HL-60 (cell line): ENCODE measurements around the gene CD34.

Source experiments
- DNase-seq, 2 experiments: peaks; one replicate each; pipeline ENCODE4 v3.0.0-alpha.2; 2010 to 2020; ENCODE audit warnings: low read depth in 1 of 2, low spot score in 1 of 2
- H3K27ac ChIP-seq: fragments of 250-450 bp; sonication (Bioruptor Pico); replicated peaks from 2 replicates; pipeline ENCODE4 v1.5.1; 2020; ENCODE audit warnings: mild to moderate bottlenecking, moderate library complexity
- H3K27me3 ChIP-seq: fragments of 250-450 bp; sonication (Bioruptor Pico); 2 replicates; pipeline ENCODE4 v1.5.1; 2021; ENCODE audit warnings: mild to moderate bottlenecking, moderate library complexity; ENCODE audit not compliant: insufficient read depth, poor library complexity, severe bottlenecking
- H3K4me3 ChIP-seq: replicated peaks from 2 replicates; pipeline ENCODE4 v1.5.1; 2011; ENCODE audit warnings: mild to moderate bottlenecking, control low read depth, low read length; ENCODE audit not compliant: insufficient read depth
- CTCF ChIP-seq: IDR thresholded peaks from one replicate; pipeline ENCODE4 v1.5.1; 2011; ENCODE audit warnings: low read length, control low read depth, inconsistent platforms; ENCODE audit not compliant: insufficient read depth
- GABPA ChIP-seq: IDR thresholded peaks from 2 replicates; pipeline ENCODE4 v1.6.1; 2012; ENCODE audit warnings: low read depth
- POLR2AphosphoS5 ChIP-seq: IDR thresholded peaks from 2 replicates; pipeline ENCODE4 v1.6.1; 2012; ENCODE audit warnings: low read depth
- REST ChIP-seq: IDR thresholded peaks from 2 replicates; pipeline ENCODE4 v1.6.1; 2012; ENCODE audit warnings: low read depth; ENCODE audit not compliant: insufficient replicate concordance
- SPI1 ChIP-seq: IDR thresholded peaks from 2 replicates; pipeline ENCODE4 v1.6.1; 2012; ENCODE audit warnings: low read depth, mild to moderate bottlenecking, borderline replicate concordance

The CD34 gene

DNA sequence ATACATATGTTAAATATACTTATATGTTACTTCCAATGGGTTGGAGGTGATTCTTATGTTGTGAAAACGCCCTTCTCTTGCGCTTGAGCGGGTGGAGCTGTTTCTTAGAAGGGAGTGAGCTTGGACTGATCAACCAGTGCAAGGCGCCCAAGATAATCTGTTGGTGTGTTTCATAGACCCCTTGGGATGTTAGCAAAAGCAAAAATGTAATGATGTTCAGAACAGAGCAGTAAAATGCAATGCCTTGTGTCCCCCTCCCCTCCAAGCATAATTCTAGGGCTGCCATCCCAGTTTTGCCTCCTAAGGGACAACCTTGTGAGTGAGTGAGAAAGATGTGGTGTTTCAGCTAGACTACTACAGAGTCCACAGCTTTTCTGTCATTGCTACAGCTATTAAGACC lies 6.2 kb upstream of the CD34 start:
- peaks cover 3% of the 10 kb centered on the region for H3K27me3 ChIP-seq
- TF ChIP-seq GABPA, result no peak
- TF ChIP-seq REST, result no peak
- TF ChIP-seq CTCF, result no peak
- no peak for TF ChIP-seq SPI1
- no peak for TF ChIP-seq POLR2AphosphoS5
- no peak for DNase-seq
- H3K4me3 ChIP-seq, result no peak overlapping the region
- H3K27ac ChIP-seq, result no peak overlapping the region

GRCh38 chr1:207913951-207914350 lies 3.0 kb upstream of the CD34 start:
- no peak for DNase-seq
- peaks cover 23% of the 10 kb centered on the region for H3K27me3 ChIP-seq
- H3K27ac ChIP-seq, result no peak overlapping the region
- TF ChIP-seq POLR2AphosphoS5 (no peak), REST (no peak), GABPA (no peak), CTCF (no peak), SPI1 (no peak)
- no peak overlapping the region for H3K4me3 ChIP-seq

DNA sequence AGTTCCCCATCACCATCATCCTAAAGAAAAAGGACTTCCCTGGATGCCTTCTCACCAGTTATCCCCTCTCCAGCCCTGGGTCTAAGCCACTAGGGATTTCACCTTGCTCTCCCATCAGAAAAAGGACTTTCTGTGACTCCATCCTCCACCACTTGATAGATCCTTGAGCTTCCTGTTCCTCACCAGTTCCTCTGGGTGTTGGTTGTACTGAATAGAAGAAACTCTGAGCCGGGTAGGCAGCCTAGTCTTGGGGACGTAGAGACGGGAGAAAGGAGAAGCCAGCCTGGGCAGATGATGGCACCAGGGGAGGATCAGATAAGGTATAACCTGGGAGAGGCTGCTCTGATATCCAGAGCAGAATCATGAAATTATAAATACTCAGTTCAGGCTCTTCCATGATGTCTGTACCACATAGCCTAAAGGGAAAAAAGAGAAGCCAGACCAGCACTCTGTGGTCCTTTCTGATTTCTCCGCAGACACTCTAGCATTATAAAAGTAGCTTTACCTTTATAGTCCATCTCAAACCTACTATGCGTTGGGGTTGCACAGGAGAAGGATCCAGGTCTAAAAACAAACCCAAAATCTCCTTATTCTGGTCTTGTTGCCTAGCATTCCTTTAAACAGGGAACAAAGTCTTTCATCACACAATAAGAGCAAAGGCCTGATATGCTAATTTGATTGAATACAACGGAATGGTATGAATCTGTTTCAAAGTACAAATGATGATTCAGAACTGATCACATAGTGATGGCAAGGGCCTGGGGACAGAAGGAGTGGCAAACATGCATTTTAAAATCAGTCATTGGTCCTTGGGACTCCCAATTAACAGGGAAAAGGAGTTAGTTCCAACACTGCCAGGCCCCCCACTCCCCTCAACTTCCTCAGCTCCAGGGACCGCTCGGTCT lies 1.2 kb upstream of the CD34 start:
- no peak overlapping the region for H3K27ac ChIP-seq
- TF ChIP-seq POLR2AphosphoS5 (no peak), SPI1 (no peak)
- H3K27me3 ChIP-seq, result peaks cover 23% of the 10 kb centered on the region
- no peak for DNase-seq
- no peak overlapping the region for H3K4me3 ChIP-seq

DNA sequence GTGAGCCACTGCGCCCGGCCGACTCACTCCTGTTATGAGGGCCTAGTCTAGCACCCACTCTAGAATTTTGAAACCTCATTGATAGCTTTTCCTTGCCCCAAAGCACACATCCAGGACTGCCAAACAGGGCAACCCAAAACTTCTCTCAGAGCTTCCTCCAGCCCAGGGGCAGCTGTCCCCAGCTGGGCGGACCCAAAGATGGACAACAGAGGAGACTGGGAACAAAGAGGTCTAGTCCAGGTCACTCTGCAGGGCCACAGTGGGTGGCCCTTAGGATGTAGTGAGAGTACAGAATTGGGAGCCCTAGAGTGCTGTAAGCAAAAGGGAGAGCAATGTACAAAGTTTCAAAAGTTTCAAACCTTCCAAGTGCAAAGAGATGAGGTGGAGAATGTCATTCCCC lies 1.2 kb downstream of the CD34 start:
- Histone ChIP-seq H3K27me3 (peaks cover 23% of the 10 kb centered on the region), H3K27ac (no peak overlapping the region), H3K4me3 (no peak overlapping the region)
- TF ChIP-seq POLR2AphosphoS5, result no peak
- no peak for TF ChIP-seq SPI1
- TF ChIP-seq GABPA, result no peak
- no peak for TF ChIP-seq CTCF
- no peak for TF ChIP-seq REST
- no peak for DNase-seq
